Ovary (tissue), 9 donors: ENCODE results near the gene BIN1. TPM values are rescaled to one million over a fixed set of nuclear protein-coding genes. Genes with fewer than 3 reads are reported as not detected.
"Not testable (repeated sequence)": the region's sequence is repeated elsewhere in the genome, so short reads cannot be mapped to it uniquely, and the experiment has no call there.

ENCODE experiments used
- DNase-seq, 5 donors: peaks; one replicate each; pipeline ENCODE4 v3.0.0-alpha.2; 2019 to 2020
- H3K27ac ChIP-seq, 2 donors: fragments of 200-600 bp; one replicate each; pipeline versions ENCODE4 v1.5.1 to v1.8.0; 2019 to 2022
- H3K27me3 ChIP-seq: fragments of 200-600 bp; one replicate; pipeline ENCODE4 v1.8.0; 2022
- H3K36me3 ChIP-seq: fragments of 200-600 bp; sonication (generic); one replicate; pipeline ENCODE4 v1.5.1; 2019
- H3K4me1 ChIP-seq: one replicate; pipeline ENCODE4 v1.8.1; 2013; ENCODE audit warnings: mild to moderate bottlenecking, moderate library complexity; ENCODE audit not compliant: insufficient read depth
- H3K4me3 ChIP-seq: fragments of 200-600 bp; sonication (generic); one replicate; pipeline ENCODE4 v1.5.1; 2017
- H3K9me3 ChIP-seq, 2 donors: fragments of 200-600 bp in 1 of 2; sonication (generic) in 1 of 2; one replicate each; pipeline versions ENCODE4 v1.5.1 to v1.8.1; 2013 to 2019; ENCODE audit warnings: mild to moderate bottlenecking in 1 of 2, moderate library complexity in 1 of 2
- CTCF ChIP-seq, 3 donors: fragments of 450-650 bp in 2 of 3; fragments of 200-600 bp in 1 of 3; IDR thresholded peaks; one replicate each; pipeline versions ENCODE4 v1.5.1 to v1.8.0; 2016 to 2022; ENCODE audit warnings: antibody characterized with exemption in 3 of 3, mild to moderate bottlenecking in 1 of 3
- EP300 ChIP-seq: sonication (generic); formaldehyde crosslinking; IDR thresholded peaks from one replicate; pipeline ENCODE4 v1.6.1; 2017; ENCODE audit warnings: antibody characterized with exemption
- POLR2A ChIP-seq: fragments of 450-650 bp; IDR thresholded peaks from one replicate; pipeline ENCODE4 v1.6.1; 2017; ENCODE audit warnings: antibody characterized with exemption, mild to moderate bottlenecking, moderate library complexity
- WGBS, 3 donors: extraction: QIAGEN DNeasy Blood & Tissue Kit in 1 of 3; methylation state at CpG; one replicate each; pipeline versions ENCODE4 v1.1.5 to v1.1.7; 2013 to 2017; 5-methylcytosine and 5-hydroxymethylcytosine counted together
- intact Hi-C, 4 donors: fragments of 100-400 bp; cut with DNase I; formaldehyde crosslinking; loops; one replicate each; pipeline versions ENCODE4 v1.11.0 to v1.15.1; 2022 to 2023
- polyA plus RNA-seq, 2 donors: library from polyadenylated mRNA; stranded (reverse); fragments of 200-250 nt in 1 of 2; fragments of 350-450 nt in 1 of 2; fragmentation: Illumina TruSeq in 1 of 2; extraction: RNeasy Lipid Tissue Mini Kit (QIAGEN cat#74804) in 1 of 2; gene quantifications; one replicate each; pipeline ENCODE4 v1.2.3, GENCODE V29; 2013 to 2014
- total RNA-seq, 7 donors: library from RNA; depleted of rRNA in 2 of 7; stranded (reverse); fragments of >200 nt in 2 of 7; fragmentation: NEBNext Ultra II Directional in 3 of 7; extraction: Animal tissue kit (Norgen Biotek cat#: 25700) in 3 of 7; gene quantifications; one replicate each; pipeline versions ENCODE4 v1.1.0 to v1.2.4, GENCODE V29; 2016 to 2023
- donor health status: DM: no; HTN: no; CAD: no; lungs with moderate emphysema.
- donor health status: DM: no; HTN: no; CAD: no.
- donor health status: Bipolar disorder and iron deficiency.
- donor health status: DM: yes; HTN: yes; CAD: no.
- donor health status: DM: no; HTN: no; CAD: no.
- donor health status: DM: yes; HTN: yes; CAD: no.

The BIN1 gene
- total and polyA plus RNA-seq, 9 donors, result 16.7 to 77.3 (median 54.0) TPM

- Histone ChIP-seq H3K27ac (no peak overlapping the region), H3K36me3 (no peaks in the 10 kb centered on the region), H3K9me3 (no peaks in the 10 kb centered on the region), H3K27me3 (no peaks in the 10 kb centered on the region), H3K4me1 (no peaks in the 10 kb centered on the region), H3K4me3 (no peak overlapping the region)
- intact Hi-C loops, result no loop called here
- WGBS, 3 donors, result 88 to 92% (median 89%) methylated on average over 10 of the region's 10 CpGs
- TF ChIP-seq POLR2A (no peak), EP300 (no peak), CTCF (IDR thresholded peaks at IDR 0.05) (no peak)
- DNase-seq, result peak in 1 of 5 donors; percentile 2
These were observed 15.5 kb upstream of the BIN1 start for GRCh38 chr2:127122361-127123027.

DNA sequence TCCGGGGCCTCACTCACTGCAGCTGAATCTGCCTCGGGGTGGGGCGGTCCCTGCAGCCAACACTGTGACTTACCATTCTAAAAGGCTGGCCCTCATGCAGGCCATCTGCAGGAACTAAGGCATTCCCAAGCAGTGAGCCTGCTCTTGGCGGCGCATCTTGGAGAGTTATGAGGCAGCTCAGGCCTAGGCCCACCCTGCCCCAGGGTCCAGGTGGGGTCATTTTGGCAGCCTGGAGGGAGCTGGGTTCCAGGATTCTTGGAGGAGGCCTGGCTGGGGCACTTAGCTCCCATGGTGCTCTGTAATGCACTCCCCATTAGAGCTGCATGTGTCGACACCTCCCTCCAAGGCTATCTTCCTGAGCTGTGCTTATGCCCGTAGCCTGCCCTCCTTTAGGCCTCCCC is 14.8 kb upstream of the BIN1 start:
- Histone ChIP-seq H3K9me3 (no peaks in the 10 kb centered on the region), H3K36me3 (no peaks in the 10 kb centered on the region), H3K27me3 (no peaks in the 10 kb centered on the region), H3K27ac (no peak overlapping the region), H3K4me3 (no peak overlapping the region), H3K4me1 (no peaks in the 10 kb centered on the region)
- intact Hi-C loops, result no loop called here
- WGBS, 3 donors, result 77 to 92% (median 85%) methylated on average over 7 of the region's 7 CpGs
- DNase-seq, result peak in 1 of 5 donors; percentile 2
- TF ChIP-seq EP300, result no peak
- no peak for TF ChIP-seq CTCF (IDR thresholded peaks at IDR 0.05)
- no peak for TF ChIP-seq POLR2A

DNA sequence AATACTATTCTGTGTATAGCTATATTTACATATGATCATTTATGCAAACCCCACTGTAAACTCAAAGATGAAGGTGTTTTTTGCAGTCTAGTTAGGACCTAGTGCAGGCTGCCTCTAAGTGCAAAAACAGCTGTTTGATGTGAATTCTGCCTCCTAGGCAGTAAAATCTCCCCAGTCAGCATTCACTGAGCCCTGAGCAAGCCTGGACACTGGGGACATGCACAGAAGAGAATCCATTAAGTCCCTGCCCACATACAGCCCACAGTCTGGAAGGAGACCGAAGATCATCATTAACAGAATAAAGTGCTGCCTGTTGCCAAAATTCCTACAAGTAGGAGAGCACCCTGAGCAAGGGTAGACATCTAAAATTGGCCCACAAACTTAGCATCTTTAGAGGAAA is 14.4 kb upstream of the BIN1 start:
- H3K27ac ChIP-seq, result no peak overlapping the region
- H3K4me3 ChIP-seq, result no peak overlapping the region
- WGBS, 3 donors, result 73 to 89% (median 82%) methylated on average over 1 of the region's 1 CpG

DNA sequence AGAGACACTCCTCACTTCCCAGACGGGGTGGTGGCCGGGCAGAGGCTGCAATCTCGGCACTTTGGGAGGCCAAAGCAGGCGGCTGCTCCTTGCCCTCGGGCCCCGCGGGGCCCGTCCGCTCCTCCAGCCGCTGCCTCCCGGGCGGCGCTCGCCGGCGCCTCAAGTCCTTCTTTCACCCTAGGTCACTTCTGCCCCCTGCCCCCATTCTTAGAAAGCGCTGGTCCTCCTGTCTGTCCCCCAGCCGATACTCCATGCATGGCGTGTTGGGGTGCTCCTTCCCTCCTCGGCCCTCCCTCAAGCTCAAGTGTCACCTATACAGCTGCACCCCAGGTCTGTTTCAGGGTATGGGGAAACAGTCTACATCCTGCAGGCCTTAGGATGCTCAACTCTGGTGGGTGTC is 13.5 kb upstream of the BIN1 start:
- H3K4me1 ChIP-seq, intact Hi-C loops, H3K4me3 ChIP-seq, H3K36me3 ChIP-seq, DNase-seq, H3K27me3 ChIP-seq, H3K27ac ChIP-seq, H3K9me3 ChIP-seq: not testable (repeated sequence)
- WGBS, 3 donors, result 90 to 98% (median 92%) methylated on average over 18 to 20 of the region's 20 CpGs

More for the DNA sequence above, 14.4 kb upstream of the BIN1 start:
- H3K9me3 ChIP-seq, result no peaks in the 10 kb centered on the region
- H3K36me3 ChIP-seq, result no peaks in the 10 kb centered on the region
- no peak for TF ChIP-seq EP300
- no peak for TF ChIP-seq POLR2A
- TF ChIP-seq CTCF (IDR thresholded peaks at IDR 0.05), result no peak
- H3K27me3 ChIP-seq, result no peaks in the 10 kb centered on the region
- intact Hi-C loops, result no loop called here
- DNase-seq, result no peak
- no peaks in the 10 kb centered on the region for H3K4me1 ChIP-seq

DNA sequence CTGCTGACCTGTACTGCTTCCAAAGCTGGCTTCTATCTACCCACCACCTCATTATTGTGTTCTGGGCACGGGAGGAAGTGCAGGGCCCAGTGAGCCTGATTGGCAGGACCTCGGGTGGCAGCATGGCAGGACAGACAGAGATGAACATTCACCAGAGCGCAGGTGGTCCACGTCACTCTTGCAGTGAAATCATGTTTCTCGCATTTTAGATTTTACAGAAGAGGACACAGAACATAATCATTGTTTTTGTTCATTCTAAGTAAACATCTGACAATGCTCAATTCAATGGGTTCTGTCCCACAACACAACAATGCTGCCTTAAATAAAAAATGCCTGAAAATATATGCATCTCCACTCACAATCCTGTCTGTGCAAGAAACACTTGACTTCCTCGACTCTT is 11.5 kb upstream of the BIN1 start:
- Histone ChIP-seq H3K4me3 (no peak overlapping the region), H3K27me3 (no peaks in the 10 kb centered on the region), H3K27ac (no peak overlapping the region), H3K9me3 (no peaks in the 10 kb centered on the region), H3K4me1 (no peaks in the 10 kb centered on the region), H3K36me3 (no peaks in the 10 kb centered on the region)
- TF ChIP-seq CTCF (IDR thresholded peaks at IDR 0.05), result no peak
- no peak for TF ChIP-seq EP300
- TF ChIP-seq POLR2A, result no peak
- intact Hi-C loops, result no loop called here
- WGBS, 3 donors, result 71 to 82% (median 81%) methylated on average over 6 of the region's 6 CpGs
- no peak for DNase-seq
